Stimulated activated CD8-positive, alpha-beta memory T cell treated with anti-CD3 and anti-CD28 coated beads, Interleukin-12 subunit alpha, Interleukin-12 subunit beta, amount 100 ng/mL, for 24 hours (primary cell): ENCODE results near the gene SUFU.

Experiments
- DNase-seq: peaks from one replicate; pipeline ENCODE4 v3.0.0-alpha.2; 2020; ENCODE audit errors: extremely low read depth

The SUFU gene

DNA sequence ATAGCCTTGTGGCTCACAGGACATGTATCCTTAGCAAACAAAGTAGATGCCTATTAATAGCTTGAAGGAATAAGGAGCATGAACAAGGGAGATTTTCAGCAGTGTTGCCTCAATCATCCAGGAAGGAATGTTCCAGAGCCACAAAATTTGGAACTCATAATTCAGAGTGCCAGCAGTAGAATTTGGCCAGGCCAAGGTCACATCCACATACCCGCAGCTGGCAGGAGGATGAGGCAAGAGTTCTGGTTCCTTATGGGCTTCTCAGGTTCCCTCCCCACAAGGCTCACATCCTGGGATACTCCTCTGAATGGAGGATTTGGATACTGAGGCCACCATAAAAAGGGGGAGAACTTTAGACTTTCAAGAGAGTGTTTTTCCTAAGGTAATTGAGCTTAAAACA, 45.8 kb downstream of the SUFU start:
- no peak for DNase-seq

- no peak for DNase-seq
Measured at GRCh38 chr10:102550636-102551210, 47.0 kb downstream of the SUFU start.

DNA sequence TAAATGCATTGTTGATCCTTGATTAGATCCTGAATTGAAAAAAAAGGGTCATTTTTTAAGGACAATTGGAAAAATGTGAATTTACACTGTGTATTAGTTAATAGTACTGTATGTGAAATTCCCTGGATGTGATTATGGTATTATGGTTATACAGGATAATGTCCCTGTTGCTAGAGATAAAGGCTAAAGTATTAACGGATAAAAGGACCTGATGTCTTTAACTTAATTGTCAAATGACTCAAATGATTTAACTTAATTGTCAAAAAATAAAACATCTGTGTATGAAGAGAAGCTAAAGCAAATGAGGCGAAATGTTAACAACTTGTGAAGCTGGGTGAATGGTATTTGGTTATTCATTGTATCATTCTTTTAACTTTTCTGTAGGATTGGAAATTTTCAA, 48.8 kb downstream of the SUFU start:
- no peak for DNase-seq

- DNase-seq, result no peak
Measured at GRCh38 chr10:102553771-102554170, 50.0 kb downstream of the SUFU start.

DNA sequence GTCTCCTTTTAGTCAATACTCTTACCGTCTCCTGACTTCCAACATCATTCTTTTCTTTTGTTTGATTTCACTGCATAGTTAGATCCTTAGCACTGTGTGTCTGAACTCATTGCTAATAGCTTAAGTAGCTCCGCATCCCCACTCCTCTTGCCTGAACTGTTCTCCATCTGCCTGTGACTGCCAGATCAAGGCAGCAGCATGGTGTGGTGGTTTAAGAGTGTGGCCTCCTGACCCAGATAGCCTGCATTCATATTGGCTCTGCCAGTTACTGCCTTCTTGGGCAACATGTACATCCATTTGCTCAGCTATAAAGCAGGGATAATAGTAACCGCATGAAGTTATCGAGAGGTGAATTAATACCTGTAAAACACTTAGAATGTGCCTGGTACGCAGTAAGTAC, 50.8 kb downstream of the SUFU start:
- no peak for DNase-seq

DNA sequence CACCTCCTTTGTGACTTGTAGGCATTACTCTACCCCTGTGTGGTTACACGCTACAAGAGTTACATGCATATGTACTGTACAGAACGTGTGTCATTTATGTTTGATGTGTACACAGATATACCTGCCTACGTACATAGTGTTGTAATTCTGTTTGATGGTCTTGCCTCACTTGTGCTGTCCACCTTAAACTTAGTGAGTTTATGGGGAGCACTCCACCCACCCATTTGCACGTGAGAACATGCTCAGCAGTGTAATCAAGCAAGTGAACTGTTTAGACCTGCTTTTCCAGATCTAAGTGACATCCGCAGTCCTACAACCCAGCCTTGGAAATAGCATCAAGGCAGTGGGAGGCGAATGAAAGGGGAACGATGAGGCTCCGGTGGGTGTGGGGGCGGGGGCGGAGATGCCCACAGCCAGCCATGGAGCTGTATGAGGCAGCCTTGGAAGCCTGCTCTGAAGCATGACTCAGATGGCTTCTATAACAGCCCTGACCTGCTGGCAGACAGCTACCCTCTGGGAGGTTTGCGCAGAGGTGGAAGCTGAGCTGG, 52.1 kb downstream of the SUFU start:
- no peak for DNase-seq

DNA sequence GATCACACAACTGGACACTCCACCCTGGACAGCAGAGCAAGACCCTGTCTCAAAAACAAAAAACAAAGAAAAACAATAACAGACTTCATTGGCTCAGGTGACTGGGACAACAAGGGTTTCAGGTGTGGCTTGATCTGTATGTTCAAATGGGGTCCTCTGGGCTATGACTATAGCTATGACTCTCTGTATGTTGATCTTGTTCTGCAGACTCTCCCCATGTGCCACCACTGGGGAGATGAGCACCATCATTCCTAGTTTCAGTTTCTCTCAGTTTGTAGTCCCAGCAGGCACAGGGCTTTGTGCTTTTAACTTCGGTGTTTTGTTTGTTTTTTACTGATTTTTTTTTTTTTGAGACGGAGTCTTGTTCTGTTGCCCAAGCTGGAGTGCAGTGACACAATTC, 53.8 kb downstream of the SUFU start:
- no peak for DNase-seq

GRCh38 chr10:102559764-102560163, 56.0 kb downstream of the SUFU start:
- DNase-seq, result no peak

DNA sequence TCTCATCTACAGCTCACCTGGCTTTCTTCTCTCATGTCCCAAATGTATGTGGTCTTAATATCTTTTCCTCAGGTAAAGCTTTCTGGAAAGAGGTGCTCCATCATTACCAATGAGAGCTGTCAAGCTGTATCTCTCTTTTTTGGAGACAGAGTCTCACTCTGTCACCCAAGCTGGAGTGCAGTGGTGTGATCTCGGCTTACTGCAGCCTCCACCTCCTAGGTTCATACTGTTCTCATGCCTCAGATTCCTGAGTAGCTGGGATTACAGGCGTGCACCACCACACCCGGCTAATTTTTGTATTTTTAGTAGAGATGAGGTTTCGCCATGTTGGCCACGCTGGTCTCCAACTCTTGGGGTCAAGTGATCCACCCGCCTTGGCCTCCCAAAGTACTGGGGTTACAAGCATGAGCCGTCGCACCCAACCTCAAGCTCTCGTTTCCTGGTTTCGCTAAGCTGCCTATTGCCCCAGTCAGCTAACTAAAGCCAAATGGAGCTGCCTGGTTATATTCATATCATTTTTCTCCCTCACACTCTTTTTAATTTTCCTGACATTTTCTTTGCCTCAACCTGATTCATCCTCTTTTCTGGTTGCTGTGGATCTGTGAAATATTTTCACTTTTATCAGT, 60.5 kb downstream of the SUFU start:
- no peak for DNase-seq

GRCh38 chr10:102565793-102566192, 62.0 kb downstream of the SUFU start:
- DNase-seq, result no peak

GRCh38 chr10:102578782-102579181, 75.0 kb downstream of the SUFU start:
- no peak for DNase-seq

GRCh38 chr10:102579328-102579727, 75.6 kb downstream of the SUFU start:
- no peak for DNase-seq

GRCh38 chr10:102580230-102580629, 76.5 kb downstream of the SUFU start:
- no peak for DNase-seq

- no peak for DNase-seq
Measured at GRCh38 chr10:102581401-102581800, 77.6 kb downstream of the SUFU start.

DNA sequence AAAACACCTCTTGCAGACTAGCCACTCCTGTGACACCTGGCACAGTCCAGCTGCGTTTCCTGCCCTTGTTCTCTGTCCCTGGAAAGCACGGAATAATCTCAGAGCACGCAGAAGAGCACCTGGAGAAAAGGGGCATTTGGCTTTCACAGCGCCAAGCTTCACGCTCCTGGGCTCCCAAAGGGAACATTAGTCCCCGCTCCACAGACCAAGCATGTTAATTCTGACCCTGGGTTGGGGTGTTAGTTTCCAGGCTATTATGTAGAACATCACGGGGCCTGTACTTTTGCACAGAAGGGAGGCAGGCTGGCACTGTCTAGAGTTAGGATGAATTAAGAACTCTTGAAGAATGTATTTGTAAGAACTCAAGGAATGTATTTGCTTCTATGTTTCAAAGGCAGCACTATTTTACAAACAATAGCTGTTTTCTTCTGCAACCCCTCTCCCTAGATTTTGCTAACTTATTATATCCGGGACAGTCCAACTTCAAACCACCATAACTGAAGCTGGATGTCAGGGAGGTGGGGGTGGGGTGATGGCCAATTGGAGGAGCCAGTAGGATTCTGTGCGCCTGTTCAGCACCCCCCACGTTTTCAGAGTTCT, 78.3 kb downstream of the SUFU start:
- no peak for DNase-seq

DNA sequence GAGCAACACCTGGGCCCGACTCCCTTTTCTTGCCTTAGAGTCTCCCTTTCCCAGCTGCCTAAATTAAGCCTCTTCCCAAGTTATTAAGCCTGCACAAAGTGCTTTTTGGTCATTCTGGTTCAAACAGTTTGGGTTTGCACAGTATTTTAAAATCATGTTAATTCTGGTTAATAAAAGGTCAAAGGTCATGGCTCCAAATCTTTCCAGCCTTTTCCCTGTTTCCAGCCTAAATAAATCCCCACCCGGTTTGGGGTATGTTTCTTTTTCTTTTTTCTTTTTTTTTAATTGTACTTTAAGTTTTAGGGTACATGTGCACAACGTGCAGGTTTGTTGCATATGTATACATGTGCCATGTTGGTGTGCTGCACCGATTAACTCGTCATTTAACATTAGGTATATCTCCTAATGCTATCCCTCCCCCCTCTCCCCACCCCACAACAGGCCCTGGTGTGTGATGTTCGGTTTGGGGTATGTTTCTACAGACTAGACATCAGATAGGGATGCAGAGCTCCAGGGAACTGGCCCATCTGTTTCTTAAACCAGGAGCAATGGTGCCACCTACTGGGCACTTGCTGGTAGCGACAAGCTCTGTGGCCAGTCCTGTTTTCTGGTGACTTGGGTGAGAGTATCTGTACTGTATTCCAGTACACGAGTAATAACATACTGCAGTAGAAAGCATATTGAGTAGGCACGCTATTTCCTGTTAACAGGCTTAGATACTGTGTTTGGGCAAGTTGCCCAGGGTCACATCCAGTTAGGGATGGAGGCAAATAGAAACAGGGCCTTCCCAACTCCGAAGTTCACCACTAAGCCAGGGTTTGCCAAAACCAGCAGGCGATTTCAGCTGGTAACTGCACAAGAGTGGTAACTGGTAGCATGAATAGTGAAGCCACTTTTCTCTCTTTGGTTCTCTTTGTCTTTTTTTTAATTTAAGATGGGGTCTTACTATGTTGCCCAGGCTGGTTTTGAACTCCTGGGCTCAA, 80.0 kb downstream of the SUFU start:
- DNase-seq, result peak; percentile 42

DNA sequence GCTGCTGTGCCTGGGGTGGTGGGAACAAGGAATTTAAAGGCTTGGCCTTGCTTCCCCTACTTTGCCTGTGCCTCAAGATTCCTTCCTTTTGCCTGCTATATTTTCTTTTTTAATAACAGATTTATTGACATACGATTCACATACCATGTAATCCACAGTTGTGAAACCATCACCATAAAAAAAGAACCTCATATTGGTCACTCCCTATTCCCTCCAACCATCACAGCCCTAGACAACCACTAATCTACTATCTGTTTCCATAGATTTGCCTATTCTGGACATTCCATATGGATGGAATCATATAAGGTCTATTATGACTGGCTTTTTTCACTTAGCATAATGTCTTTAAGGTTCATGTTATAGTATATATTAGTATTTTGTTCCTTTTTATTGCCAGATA, 81.3 kb downstream of the SUFU start:
- DNase-seq, result no peak

GRCh38 chr10:102586858-102587257, 83.1 kb downstream of the SUFU start:
- DNase-seq, result no peak

DNA sequence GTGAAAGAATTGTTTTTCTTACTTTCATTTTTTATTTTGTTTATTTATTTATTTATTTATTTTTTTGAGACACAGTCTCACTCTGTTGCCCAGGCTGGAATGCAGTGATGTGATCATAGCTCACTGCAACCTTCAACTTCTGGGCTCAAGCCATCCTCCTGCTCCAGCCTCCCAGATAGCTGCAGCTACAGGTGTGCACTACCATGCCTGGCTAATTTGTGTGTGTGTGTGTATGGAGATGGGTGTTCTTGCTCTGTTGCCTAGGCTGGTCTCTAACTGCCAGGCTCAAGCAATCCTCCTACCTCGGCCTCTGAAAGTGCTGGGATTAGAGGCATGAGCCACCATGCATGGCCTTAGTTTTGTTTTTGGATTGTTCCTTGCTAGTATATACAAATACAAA, 85.1 kb downstream of the SUFU start:
- DNase-seq, result no peak

GRCh38 chr10:102593074-102593803, 89.5 kb downstream of the SUFU start:
- DNase-seq, result no peak

DNA sequence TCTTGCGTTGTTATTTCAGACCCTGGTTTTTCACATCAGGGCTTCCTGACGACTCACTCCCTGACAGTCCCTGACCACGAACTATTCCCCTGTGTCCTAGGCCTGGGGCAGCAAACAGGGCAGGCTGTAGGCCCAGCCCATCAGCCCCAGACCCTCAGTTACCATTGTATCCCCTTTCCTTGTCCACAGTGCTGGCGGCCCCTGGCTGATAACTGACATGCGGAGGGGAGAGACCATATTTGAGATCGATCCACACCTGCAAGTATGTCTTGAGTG, 90.0 kb downstream of the SUFU start:
- no peak for DNase-seq

DNA sequence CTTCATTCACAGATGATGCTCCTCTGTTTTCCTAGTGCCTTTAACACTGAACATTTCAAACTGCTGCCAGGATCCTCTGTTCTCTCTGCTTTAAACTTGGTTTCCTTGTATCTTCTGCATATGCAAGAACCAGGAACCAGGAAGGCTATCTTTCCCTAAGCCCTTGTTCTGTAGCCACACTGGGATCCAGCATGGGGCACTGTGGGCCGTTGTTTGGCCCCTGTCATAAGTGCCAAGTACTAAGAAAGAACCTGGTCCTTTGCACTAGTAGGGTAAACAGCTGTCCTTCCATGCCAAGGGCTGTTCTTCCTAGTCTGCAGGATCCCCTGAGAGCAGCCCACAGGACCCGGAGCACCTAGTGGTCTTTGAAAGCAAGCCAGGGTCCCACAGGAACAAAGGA, 91.5 kb downstream of the SUFU start:
- no peak for DNase-seq
